HG03060 (cell line): ENCODE measurements around the gene CHTF8.

Experiments
- ATAC-seq: cut with Tn5 transposase; IDR thresholded peaks from one replicate; pipeline ENCODE4 v1.9.1; 2021; ENCODE audit warnings: low read depth, moderate number of reproducible peaks; ENCODE audit not compliant: unreplicated experiment

The CHTF8 gene

GRCh38 chr16:69114976-69115355 lies 17.4 kb downstream of the CHTF8 start:
- ATAC-seq, result no peak

- no peak for ATAC-seq
Observed at GRCh38 chr16:69114346-69114975, 17.9 kb downstream of the CHTF8 start.

- ATAC-seq, result no peak
Observed at GRCh38 chr16:69113216-69113615, 19.2 kb downstream of the CHTF8 start.

- ATAC-seq, result no peak
Observed at GRCh38 chr16:69112285-69113129, 19.9 kb downstream of the CHTF8 start.

GRCh38 chr16:69111876-69112230 lies 20.5 kb downstream of the CHTF8 start:
- no peak for ATAC-seq

GRCh38 chr16:69111216-69111875 lies 21.0 kb downstream of the CHTF8 start:
- no peak for ATAC-seq

- ATAC-seq, result no peak
Observed at GRCh38 chr16:69110406-69110805, 22.0 kb downstream of the CHTF8 start.

GRCh38 chr16:69109486-69110270 lies 22.7 kb downstream of the CHTF8 start:
- no peak for ATAC-seq

- ATAC-seq, result no peak
Observed at GRCh38 chr16:69108905-69109252, 23.5 kb downstream of the CHTF8 start.

GRCh38 chr16:69108064-69108904 lies 24.1 kb downstream of the CHTF8 start:
- no peak for ATAC-seq

GRCh38 chr16:69107316-69107962 lies 24.9 kb downstream of the CHTF8 start:
- no peak for ATAC-seq

GRCh38 chr16:69106491-69107315 lies 25.7 kb downstream of the CHTF8 start:
- ATAC-seq, result no peak

GRCh38 chr16:69105501-69106361 lies 26.7 kb downstream of the CHTF8 start, which contains the start of gene HAS3:
Gene HAS3 (plus strand): TSS chr16:69105653. CDS start chr16:69109396, 3,743 bp downstream.
- ATAC-seq, result no peak

- ATAC-seq, result no peak
Observed at GRCh38 chr16:69100071-69100691, 32.2 kb downstream of the CHTF8 start.

GRCh38 chr16:69095193-69095592 lies 37.2 kb downstream of the CHTF8 start:
- ATAC-seq, result no peak

GRCh38 chr16:69094501-69094900 lies 37.9 kb downstream of the CHTF8 start:
- no peak for ATAC-seq

- ATAC-seq, result no peak
Observed at GRCh38 chr16:69093974-69094373, 38.4 kb downstream of the CHTF8 start.
